Measurements from ENCODE around the gene IL13RA2. TPM values are rescaled to one million over a fixed set of nuclear protein-coding genes. Genes with fewer than 3 reads are reported as not detected.

Gene IL13RA2, protein sequence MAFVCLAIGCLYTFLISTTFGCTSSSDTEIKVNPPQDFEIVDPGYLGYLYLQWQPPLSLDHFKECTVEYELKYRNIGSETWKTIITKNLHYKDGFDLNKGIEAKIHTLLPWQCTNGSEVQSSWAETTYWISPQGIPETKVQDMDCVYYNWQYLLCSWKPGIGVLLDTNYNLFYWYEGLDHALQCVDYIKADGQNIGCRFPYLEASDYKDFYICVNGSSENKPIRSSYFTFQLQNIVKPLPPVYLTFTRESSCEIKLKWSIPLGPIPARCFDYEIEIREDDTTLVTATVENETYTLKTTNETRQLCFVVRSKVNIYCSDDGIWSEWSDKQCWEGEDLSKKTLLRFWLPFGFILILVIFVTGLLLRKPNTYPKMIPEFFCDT
- not detected for total RNA-seq (ENCODE audit: insufficient read depth, low replicate concordance)

DNA sequence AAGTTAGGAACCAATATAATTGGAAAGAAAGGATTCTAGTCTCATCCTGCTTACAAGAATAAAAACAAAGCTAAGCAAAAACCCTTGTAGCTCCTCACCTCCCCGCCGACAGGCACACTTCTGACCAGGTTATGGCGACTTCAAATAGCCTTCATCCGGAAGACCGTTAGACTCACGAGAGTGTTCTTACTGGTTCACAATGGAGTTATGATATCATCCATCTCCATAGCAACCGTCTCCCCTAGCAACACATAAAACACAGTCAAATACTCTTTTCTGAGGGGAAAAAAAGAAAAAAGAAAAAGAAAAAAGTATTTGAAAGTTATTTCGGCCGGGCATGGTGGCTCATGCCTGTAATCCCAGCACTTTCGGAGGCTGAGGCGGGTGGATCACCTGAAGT is at the start of gene IL13RA2:
Gene IL13RA2, minus strand, starts transcription at position 162 of the 400 bp plus-strand sequence. CDS start 347 bp downstream, outside the sequence.
- no peak for DNase-seq (ENCODE audit: low spot score)

DNA sequence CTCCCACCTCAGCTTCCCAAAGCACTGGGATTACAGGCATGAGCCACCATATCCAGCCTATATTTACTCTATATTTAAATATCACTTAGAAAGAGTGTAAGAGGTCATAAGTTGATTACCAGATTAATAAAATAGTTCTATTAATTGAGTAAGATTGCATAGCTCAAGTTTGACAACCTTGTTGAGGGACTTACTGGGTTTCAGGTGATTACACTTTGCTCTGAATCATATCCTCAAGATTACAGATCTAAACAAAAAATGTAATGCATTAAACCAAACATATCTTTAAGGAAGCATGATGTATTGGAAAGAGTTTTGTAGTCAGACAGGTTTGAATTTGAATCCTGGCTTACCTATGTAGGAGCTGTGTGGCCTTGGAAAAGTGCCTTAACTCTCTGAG is 47.9 kb upstream of the IL13RA2 start:
- no peak for DNase-seq (ENCODE audit: low spot score)

DNA sequence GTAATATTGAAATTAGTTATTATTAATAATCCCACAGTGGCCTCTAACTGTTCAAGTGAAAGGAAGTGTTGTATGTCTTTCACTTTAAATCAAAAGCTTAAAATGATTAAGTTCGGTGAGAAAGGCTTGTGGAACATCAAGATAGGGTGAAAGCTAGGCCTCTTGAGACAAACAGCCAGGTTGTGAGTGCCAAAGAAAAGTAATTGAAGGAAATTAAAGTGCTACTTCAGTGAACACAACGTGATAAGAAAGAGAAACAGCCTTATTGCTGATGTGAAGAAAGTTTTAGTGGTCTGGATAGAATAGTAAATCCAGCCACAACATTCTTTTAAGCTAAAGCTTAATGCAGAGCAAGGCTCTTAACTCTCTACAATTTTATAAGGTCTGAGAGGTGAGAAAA is 42.6 kb upstream of the IL13RA2 start:
- peak; percentile 40 for DNase-seq (ENCODE audit: low spot score)

DNA sequence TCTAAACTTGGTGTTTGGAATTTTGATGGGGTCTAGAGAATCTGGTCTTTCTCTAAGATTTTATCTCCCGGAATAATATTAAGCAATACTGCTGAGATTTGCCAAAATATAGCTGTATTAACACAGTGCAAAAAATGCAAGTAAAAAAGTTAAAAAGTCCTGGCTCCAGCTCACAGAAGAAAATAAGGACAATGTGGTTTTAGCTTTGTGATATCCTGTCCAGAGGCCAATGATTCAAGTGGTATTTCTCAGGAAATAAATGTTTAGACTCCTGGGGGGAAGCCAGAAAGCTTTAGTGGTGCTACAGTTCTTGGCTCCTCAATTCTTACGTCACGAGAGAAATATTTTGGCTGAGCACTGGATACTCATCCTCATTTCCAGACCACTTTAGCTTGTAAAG is 40.9 kb upstream of the IL13RA2 start:
- peak; percentile 86 for DNase-seq (ENCODE audit: low spot score)

DNA sequence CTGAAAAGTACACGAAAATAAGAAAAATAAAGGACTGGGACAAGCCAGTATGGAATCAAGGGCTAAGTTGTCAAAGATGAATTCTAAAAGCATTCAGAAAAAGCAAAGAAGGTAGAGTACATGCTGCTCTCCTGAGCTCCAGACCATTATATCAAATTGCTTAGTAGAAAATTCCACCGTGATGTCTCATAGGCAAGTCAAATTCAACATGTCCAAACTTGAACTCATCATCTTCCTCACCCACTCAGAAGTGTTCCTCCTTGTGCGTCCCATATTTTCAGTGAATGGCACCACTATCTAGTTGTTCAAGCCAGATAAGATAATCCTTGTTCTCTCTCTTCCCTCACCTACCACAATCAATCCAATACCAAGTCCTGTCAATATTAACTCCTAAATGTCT is 37.5 kb upstream of the IL13RA2 start:
- no peak for DNase-seq (ENCODE audit: low spot score)

DNA sequence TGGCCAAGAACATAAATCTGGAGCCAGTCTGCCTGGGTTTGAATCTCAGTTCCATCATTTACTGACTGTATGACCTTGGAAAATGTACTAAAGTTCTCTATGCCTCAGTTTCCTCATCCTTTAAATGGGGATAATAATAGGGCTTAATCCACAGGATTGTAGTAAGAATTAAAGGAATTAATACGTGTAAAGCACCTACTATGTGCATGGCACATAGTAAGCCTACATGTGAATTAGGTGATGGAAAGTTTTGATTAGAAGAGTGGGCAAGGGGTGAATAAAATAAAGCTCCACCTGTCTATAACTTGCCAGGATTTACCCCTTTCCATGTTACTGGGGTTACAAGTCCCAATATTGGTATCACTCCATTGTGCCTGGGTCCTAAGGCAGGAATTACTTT is 35.8 kb upstream of the IL13RA2 start:
- DNase-seq (ENCODE audit: low spot score) = no peak

DNA sequence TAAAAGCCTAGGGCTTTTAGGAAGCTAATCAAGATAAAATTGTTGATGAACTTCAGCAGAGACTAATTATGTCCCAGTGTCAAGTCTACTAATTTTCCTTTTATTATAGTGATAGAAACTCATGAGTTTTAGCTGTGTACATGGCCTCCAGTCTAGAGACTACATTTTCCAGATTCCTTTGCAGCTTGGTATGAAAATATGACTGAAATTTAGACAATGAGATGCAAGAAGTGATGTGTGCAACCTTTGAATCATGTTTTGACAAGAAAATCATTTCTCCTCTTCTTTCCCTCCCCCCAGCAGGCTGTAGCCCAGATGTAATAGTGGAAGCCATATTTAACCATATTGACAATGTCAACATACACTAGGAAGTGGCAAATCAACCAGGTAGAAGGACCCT is 30.3 kb upstream of the IL13RA2 start:
- DNase-seq (ENCODE audit: low spot score) = no peak

DNA sequence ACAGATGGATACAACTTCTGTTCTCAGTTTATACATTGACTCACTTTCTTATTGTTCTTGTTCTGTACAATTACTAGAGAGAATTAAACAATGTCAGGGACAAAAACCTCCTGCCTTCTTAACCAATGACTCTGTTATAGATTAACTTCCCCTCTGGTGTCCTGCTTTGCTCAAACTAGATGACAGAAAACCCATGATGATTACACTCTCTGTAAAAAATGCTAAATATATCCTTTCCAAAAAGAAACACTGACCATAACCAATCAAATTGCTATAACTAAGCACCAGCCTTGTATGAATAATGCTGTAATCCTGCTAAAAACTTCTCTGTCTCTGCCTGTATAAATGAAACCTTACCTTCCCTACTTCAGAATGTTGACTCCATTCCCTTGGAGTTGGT is 29.8 kb upstream of the IL13RA2 start:
- DNase-seq (ENCODE audit: low spot score) = peak; percentile 5

DNA sequence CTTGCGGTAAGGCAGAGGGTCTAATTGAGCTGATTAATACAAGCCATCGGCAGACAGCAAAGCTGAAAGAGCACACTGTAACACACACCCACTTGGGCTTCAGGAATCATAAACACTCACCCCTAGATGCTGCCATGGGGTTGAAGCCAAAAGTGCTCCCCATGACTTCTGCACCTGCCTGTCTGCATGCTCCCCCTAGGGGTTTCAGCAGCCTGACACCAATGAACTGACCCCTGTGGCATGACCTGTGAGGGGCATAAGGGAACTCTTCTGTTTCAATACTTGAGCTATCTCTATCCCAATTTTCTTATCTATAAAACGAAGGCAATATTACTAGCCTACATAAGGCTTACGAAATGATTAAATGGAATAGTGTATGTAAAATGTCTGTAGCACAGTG is 23.0 kb upstream of the IL13RA2 start:
- DNase-seq (ENCODE audit: low spot score) = no peak

DNA sequence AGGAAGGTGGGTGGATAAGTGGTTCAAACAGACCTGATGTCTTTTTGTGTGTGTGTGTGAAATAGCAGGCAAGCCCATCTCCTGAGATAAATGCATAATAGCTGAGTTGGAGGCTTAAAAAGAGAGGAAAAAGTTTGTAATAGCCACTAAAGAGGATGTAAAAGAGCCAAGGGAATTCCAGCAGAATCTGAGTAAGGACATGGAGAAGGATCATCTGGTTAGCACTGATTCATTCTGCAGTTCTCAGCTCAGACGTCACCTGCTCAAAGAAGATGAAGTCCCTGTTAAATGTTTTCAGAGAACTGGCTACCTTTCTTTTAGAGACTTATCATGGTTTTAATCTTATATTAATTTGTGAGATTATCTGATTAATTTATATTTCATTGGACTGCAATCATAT is 21.0 kb upstream of the IL13RA2 start:
- peak; percentile 25 for DNase-seq (ENCODE audit: low spot score)

DNA sequence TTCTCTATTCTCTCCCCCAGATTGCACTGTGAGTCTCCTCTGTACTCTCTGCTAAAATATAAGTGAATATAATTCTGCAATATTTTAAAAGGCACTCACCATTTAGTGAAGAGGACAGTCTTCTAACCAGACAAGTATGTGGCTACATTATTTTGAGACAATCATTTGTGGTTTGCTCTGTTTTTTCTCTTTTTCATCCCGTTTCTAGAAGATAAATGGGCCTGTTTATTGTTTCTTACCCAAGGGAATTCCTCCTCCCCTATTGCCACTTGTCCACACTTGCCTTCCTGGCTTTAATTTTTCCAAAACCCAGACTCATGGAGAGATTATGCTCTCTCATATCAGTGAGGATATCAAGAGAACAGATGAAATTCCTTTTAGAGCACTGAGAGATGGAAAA is 18.6 kb upstream of the IL13RA2 start:
- no peak for DNase-seq (ENCODE audit: low spot score)

DNA sequence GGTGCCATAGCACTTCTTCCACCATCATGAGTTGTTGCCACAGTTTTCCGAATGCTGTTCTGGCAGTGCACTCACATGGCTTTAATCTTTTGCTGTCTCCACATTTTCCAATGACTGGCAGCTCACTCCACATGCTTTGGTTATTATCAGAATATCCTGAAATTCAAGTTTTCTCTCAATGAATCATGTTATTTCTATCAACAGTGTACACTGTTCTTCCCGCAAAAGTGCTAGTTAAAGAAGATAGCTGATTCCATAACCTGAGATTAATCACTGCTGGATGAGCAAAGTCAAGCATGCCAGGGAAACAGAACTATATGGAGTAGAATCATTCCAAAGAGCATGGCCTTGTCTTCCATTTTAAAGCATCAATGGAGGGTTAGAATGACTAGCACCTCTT is 14.6 kb upstream of the IL13RA2 start:
- DNase-seq (ENCODE audit: low spot score) = peak; percentile 4

DNA sequence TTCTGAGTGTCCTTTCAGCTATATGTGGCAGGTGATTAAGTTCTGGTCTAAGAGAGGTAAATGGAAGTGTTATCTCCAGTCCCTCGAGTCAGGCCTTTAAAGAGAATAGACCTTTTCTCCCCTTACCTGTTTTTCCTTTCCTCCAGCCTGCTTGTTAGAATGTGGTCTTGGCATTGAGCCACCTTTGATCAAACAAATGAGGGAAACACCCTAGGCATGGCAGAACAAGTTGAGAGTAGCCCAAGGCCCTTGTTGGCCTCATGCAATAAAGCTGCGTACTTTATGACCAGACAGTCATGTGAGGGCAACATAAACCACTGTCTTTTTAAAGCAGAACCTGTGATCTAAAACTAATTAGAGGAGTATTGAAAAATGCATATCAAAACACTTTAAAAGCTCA is 13.2 kb upstream of the IL13RA2 start:
- DNase-seq (ENCODE audit: low spot score) = peak; percentile 50

DNA sequence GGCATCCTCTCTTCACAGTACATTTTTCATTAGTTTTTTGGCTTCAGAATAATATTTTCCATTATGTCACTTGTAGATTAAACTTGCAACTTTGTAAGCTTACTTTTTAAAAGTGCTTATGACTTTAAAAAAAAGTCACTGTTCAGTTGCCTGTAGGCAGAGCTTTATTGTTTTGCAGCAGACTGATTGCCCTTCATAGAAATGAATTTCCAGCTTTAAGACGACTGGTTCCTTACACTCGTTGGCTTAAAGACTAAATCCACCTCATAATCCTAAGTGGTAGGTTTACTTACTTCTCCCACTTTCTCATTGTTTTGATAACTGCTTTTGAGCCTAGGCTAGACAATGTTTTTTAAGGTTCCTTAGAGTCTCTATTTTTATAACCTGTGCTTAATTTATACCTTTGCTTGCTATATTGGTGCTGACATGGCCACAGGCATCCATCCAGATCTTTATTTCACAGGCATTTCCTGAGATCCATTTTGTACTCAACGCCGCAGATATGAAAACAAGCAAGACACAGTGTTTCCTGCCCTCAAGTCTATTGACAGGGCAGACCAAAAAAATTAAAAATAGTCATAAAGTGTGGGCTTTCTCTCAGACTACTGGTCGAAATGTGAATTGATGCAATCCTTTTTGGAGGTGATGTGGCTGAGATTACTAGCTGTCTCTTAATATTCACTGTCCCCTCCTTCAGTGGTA is 12.6 kb upstream of the IL13RA2 start:
- peak; percentile 14 for DNase-seq (ENCODE audit: low spot score)

DNA sequence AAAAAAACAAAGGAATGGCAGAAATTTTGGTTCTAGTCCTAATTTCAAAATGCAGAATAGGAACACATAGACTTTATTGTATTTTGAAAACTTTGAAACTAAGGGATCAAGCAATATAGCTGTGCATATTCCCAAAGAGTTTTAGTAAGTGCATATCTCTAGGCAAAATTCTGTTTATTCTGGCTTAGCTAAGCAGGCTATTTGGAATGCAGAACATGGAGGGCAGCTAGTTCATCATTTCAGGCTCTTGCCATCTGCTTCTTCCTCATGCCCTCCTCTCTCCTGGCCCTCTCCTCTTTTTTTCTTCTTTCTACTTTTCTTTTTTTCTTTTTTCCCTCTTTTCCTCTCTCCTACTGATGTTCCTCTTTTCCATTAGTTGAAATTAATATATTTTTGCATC is 12.0 kb upstream of the IL13RA2 start:
- DNase-seq (ENCODE audit: low spot score) = no peak

DNA sequence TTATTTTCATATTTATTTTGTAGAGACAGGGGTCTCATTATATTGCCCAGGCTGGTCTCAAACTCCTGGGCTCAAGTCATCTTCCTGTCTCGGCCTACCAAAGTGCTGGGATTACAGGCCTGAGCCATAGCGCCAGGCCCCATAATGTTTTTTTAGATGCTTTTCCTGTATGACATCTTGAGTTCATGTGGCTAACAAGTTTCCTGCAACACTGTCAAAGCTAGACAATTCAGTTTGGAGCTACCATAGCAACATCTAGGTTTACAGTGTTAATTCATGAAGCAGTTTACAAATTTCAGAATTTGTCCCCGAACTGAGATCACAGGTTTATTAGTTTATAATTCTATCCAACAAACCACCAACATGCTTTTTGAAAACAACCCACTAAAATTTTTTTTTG is 6.4 kb upstream of the IL13RA2 start:
- no peak for DNase-seq (ENCODE audit: low spot score)

DNA sequence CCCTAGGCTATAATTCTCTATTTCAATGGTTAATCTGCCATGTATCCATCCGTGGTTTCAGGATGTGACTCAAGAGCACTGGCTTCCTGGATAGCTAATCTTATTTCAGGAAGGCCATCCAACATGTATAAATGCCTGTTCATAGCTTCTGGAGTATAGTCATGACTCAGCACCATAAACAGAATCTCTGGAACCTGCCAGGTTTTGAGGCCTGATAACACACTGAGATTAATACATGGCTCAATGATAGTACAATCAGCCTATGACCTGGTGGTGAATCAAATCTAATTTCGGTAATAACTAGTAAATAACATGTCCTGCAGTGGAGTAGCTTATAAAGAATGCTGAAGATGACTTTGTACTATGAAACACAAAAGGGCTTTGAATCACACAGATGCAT is 5.7 kb upstream of the IL13RA2 start:
- peak; percentile 67 for DNase-seq (ENCODE audit: low spot score)

DNA sequence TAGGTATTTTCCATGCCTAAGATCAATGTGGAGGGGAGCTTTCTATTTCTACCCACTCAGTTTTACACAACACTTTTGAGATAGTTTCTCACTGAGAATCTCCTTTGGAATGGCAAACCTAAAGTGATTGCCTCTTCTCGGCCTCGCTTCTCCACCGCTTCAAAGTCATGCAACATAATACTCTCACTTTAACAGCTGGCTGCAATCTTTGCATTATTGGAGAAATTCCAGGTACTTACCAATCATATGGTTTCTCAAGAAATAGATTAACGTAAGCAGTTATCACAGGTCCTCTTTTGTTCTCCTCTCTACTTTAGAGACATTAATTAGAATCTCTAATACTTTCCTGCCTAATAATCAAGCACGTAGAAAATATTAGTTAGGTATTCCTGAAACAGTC is 3.7 kb upstream of the IL13RA2 start:
- DNase-seq (ENCODE audit: low spot score) = no peak

DNA sequence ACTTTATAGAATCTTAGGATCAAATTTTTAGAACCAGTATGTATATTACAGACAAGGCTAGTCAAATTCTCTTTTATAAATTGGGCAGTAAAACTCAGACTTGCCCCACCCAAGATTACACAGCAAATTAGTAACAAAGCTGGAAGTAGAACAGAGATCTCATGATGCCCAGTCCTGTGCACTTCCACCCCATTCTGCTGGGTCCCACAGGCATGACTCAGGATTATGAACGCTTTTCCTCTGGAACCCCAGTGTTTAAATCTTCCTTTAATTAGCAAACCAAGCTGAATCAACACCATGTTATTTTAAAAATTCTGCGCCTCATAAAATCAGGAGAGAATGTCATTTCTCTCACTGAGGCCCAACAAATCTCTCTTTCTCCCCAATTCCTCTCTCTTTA is 1.5 kb upstream of the IL13RA2 start:
- no peak for DNase-seq (ENCODE audit: low spot score)

DNA sequence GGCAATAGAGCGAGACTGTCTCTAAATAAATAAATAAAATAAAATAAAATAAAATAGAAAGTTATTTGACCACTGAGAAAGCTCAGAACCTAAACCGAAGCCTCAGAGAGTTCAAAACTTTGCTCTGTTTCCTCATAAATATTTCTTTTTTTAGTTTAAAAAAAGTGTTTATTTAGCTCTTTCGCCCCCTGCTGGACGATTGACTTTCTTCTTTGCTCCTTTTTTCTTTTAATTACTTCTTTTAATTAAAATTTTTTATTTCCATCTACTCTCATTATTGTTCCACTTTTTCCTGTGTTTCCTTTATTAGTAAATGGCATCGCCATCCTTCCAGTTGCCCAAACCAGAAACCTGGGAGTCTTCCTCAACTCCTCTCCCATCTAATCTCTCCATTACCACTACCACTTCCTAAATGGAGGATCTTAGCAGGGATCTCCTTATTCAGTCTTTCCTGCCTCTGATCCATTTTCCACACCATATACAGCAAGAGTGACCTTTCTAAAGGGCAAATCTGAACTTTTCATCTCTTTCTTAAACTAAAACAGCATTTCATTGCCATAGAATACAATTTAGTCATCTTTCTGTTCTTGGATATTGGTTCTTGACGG is 728 bp upstream of the IL13RA2 start:
- DNase-seq (ENCODE audit: low spot score) = no peak

DNA sequence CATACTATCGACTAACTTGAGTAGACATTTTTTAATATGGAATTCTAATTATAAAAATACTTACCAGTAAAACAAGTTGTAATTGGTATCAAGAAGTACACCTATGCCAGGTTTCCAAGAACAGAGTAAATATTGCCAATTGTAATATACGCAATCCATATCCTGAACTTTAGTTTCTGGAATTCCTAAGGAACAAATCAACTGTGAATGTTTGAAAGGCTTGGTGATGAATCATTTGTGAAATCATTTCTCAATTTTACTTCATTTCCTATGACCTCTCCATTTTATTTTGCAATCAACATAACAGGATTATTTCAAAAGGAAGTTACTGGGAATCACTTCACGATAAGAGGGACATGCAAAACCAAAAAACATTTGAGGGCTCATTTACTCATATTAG is 3.7 kb downstream of the IL13RA2 start:
- no peak for DNase-seq (ENCODE audit: low spot score)

DNA sequence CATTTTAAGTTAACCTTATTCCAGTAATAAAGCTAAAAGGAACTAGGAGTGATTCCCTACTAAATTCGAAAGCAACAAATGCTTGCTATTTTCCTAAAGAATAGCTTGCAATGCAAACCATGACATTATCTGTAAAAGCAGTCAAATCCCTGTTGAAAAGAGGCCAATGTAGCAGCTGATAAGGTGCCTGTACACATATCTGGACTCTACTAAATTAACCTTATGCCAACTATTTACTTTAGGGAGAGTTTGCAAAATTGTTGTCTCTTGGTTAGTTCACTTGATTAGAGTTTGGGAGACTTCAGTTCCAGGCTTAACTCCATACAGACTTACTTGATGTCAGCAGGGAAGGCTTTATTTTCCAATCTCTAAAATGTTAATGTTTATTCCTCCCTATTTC is 6.0 kb downstream of the IL13RA2 start:
- peak; percentile 31 for DNase-seq (ENCODE audit: low spot score)

DNA sequence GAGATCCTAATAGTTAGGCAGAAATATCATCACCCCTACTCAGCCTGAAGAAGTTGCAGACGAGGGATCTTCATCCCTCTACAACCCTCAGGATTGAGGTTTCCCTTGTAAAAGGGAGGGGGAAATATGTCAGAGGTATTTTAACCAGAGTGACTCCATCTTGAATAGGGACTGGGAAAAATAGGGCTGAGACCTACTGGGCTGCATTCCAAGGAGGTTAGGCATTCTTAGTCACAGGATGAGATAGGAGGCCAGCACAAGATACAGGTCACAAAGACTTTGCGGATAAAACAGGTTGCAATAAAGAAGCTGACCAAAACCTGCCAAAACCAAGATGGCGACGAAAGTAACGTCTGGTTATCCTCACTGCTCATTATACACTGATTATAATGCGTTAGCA is 17.5 kb downstream of the IL13RA2 start:
- DNase-seq (ENCODE audit: low spot score) = no peak

Measured in umbilical cord (tissue), 2 donors.